Measurements from ENCODE around the gene ZDHHC22. TPM values are rescaled to one million over a fixed set of nuclear protein-coding genes. Genes with fewer than 3 reads are reported as not detected.

Gene ZDHHC22
- total and polyA plus RNA-seq, 2 of the 13 experiments (the other 11 are each of a cell fraction or from before 2014, with no cell fraction given), result not detected

- TF ChIP-seq, protein P1, sequence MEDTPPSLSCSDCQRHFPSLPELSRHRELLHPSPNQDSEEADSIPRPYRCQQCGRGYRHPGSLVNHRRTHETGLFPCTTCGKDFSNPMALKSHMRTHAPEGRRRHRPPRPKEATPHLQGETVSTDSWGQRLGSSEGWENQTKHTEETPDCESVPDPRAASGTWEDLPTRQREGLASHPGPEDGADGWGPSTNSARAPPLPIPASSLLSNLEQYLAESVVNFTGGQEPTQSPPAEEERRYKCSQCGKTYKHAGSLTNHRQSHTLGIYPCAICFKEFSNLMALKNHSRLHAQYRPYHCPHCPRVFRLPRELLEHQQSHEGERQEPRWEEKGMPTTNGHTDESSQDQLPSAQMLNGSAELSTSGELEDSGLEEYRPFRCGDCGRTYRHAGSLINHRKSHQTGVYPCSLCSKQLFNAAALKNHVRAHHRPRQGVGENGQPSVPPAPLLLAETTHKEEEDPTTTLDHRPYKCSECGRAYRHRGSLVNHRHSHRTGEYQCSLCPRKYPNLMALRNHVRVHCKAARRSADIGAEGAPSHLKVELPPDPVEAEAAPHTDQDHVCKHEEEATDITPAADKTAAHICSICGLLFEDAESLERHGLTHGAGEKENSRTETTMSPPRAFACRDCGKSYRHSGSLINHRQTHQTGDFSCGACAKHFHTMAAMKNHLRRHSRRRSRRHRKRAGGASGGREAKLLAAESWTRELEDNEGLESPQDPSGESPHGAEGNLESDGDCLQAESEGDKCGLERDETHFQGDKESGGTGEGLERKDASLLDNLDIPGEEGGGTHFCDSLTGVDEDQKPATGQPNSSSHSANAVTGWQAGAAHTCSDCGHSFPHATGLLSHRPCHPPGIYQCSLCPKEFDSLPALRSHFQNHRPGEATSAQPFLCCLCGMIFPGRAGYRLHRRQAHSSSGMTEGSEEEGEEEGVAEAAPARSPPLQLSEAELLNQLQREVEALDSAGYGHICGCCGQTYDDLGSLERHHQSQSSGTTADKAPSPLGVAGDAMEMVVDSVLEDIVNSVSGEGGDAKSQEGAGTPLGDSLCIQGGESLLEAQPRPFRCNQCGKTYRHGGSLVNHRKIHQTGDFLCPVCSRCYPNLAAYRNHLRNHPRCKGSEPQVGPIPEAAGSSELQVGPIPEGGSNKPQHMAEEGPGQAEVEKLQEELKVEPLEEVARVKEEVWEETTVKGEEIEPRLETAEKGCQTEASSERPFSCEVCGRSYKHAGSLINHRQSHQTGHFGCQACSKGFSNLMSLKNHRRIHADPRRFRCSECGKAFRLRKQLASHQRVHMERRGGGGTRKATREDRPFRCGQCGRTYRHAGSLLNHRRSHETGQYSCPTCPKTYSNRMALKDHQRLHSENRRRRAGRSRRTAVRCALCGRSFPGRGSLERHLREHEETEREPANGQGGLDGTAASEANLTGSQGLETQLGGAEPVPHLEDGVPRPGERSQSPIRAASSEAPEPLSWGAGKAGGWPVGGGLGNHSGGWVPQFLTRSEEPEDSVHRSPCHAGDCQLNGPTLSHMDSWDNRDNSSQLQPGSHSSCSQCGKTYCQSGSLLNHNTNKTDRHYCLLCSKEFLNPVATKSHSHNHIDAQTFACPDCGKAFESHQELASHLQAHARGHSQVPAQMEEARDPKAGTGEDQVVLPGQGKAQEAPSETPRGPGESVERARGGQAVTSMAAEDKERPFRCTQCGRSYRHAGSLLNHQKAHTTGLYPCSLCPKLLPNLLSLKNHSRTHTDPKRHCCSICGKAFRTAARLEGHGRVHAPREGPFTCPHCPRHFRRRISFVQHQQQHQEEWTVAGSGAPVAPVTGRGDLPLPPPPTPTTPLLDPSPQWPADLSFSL (CRISPR knock-in tag; IDR thresholded peaks at IDR 0.05), result no peak
- TF ChIP-seq ZNF17 (CRISPR knock-in tag; IDR thresholded peaks at IDR 0.05) (no peak), NR2F1 (CRISPR knock-in tag; IDR thresholded peaks at IDR 0.05) (no peak), RELA (CRISPR knock-in tag; IDR thresholded peaks at IDR 0.05) (no peak), REL (CRISPR knock-in tag; conservative IDR thresholded peaks at IDR 0.05) (no peak), POLR2AphosphoS2 (IDR thresholded peaks at IDR 0.05; ENCODE audit: low read depth, low read length) (no peak), ERF (CRISPR knock-in tag; IDR thresholded peaks at IDR 0.05) (no peak), ZKSCAN8 (CRISPR knock-in tag; IDR thresholded peaks at IDR 0.05; ENCODE audit: borderline replicate concordance) (no peak)
Observed at GRCh38 chr14:77109656-77110055, 31.9 kb downstream of the ZDHHC22 start (continued).

Data from HepG2 (cell line).